Panc1 (cell line): ENCODE measurements around the gene FHL2. TPM values are rescaled to one million over a fixed set of nuclear protein-coding genes. Genes with fewer than 3 reads are reported as not detected.
A peak's percentile ranks its signal among the peaks of the same experiment; 100 is the strongest.

Source experiments
- ATAC-seq: fragments of 200-7000 bp; cut with Tn5 transposase; 2 replicates; pipeline ENCODE4 v1.9.1; 2020; ENCODE audit warnings: mild to moderate bottlenecking, moderate library complexity
- BruUV-seq: library from RNA; stranded (reverse); fragments of 400-500 nt; replicated peaks from 2 replicates; lab custom pipeline; 2021; lab: Mats Ljungman, UMichigan
- CTCF ChIA-PET: fragments of 300-600 bp; sonication (Branson Sonifier 250); formaldehyde crosslinking; loops from one replicate; lab custom pipeline; 2022; ENCODE audit warnings: antibody characterized with exemption; lab: Charles Lee
- POLR2A ChIA-PET: fragments of 300-600 bp; sonication (Branson Sonifier 250); formaldehyde crosslinking; loops from one replicate; lab custom pipeline; 2022; ENCODE audit warnings: antibody characterized with exemption; lab: Charles Lee
- DNase-seq: peaks from one replicate; pipeline ENCODE4 v3.0.0-alpha.2; 2010; ENCODE audit warnings: low read depth, low spot score
- H3K27ac ChIP-seq: 2 replicates; pipeline ENCODE4 v1.5.1; 2011; ENCODE audit warnings: mild to moderate bottlenecking, low read length, inconsistent platforms
- H3K27me3 ChIP-seq: fragments of 200-500 bp; sonication (Bioruptor generic); 2 replicates; pipeline ENCODE4 v1.6.0; 2014; ENCODE audit warnings: low read length, inconsistent platforms; ENCODE audit not compliant: control insufficient read depth, insufficient read depth
- H3K36me3 ChIP-seq: fragments of 200-500 bp; sonication (Bioruptor generic); 2 replicates; pipeline ENCODE4 v1.5.1; 2014; ENCODE audit warnings: inconsistent platforms, mild to moderate bottlenecking, low read length, moderate library complexity; ENCODE audit not compliant: control insufficient read depth, insufficient read depth
- H3K4me1 ChIP-seq: 2 replicates; pipeline ENCODE4 v1.5.1; 2011; ENCODE audit warnings: inconsistent platforms, mild to moderate bottlenecking, low read length, moderate library complexity; ENCODE audit not compliant: control insufficient read depth, insufficient read depth
- H3K4me3 ChIP-seq, 2 experiments: 2 replicates each; pipeline ENCODE4 v1.5.1; 2011 to 2012; ENCODE audit warnings: low read depth in 2 of 2, low read length in 2 of 2, mild to moderate bottlenecking in 2 of 2, inconsistent platforms in 1 of 2, moderate library complexity in 1 of 2
- H3K9me3 ChIP-seq: fragments of 200-500 bp; sonication (Bioruptor generic); 2 replicates; pipeline ENCODE4 v1.5.1; 2014; ENCODE audit warnings: low read depth, mild to moderate bottlenecking, inconsistent platforms, low read length, moderate library complexity; ENCODE audit not compliant: control insufficient read depth, insufficient read depth
- CTCF ChIP-seq: fragments of 450-650 bp; IDR thresholded peaks from 2 replicates; pipeline ENCODE4 v1.5.1; 2017; ENCODE audit warnings: mild to moderate bottlenecking
- POLR2AphosphoS5 ChIP-seq: IDR thresholded peaks from 2 replicates; pipeline ENCODE4 v1.6.1; 2012; ENCODE audit warnings: mild to moderate bottlenecking, low read depth, low read length, moderate library complexity
- REST ChIP-seq, 2 experiments: IDR thresholded peaks; 2 replicates each; pipeline ENCODE4 v1.6.1; 2011 to 2012; ENCODE audit warnings: low read depth in 2 of 2, control low read depth in 1 of 2, low read length in 1 of 2, mild to moderate bottlenecking in 1 of 2, moderate library complexity in 1 of 2; ENCODE audit not compliant: insufficient read depth in 1 of 2
- SIN3A ChIP-seq: IDR thresholded peaks from 2 replicates; pipeline ENCODE4 v1.6.1; 2012; ENCODE audit warnings: low read depth, mild to moderate bottlenecking, low read length, moderate library complexity, borderline replicate concordance; ENCODE audit not compliant: insufficient read depth
- TCF7L2 ChIP-seq: IDR thresholded peaks from 2 replicates; pipeline ENCODE4 v1.6.1; 2011; ENCODE audit warnings: mild to moderate bottlenecking, low read depth, low read length, inconsistent platforms
- in situ Hi-C: cut with HindIII; loops from 2 replicates; pipeline ENCODE4 v1.10.0; 2016; ENCODE audit warnings: low sequenced_read_pairs, low pct_unique_long_range_greater_than_20kb
- intact Hi-C: fragments of 100-400 bp; cut with micrococcal nuclease; formaldehyde crosslinking; loops from one replicate; pipeline ENCODE4 v1.10.0; 2022; ENCODE audit not compliant: unreplicated experiment
- total RNA-seq: library from RNA; stranded (reverse); gene quantifications from one replicate; pipeline ENCODE4 v1.2.1, GENCODE V29; 2021; ENCODE audit not compliant: unreplicated experiment

FHL2 gene
- total RNA-seq, 1 experiment from 2014 or later, result 378 TPM

GRCh38 chr2:105431367-105432043, 32.7 kb upstream of the FHL2 start:
- ChIA-PET CTCF (no interaction called here), POLR2A (no interaction called here)

GRCh38 chr2:105428387-105429018, 29.7 kb upstream of the FHL2 start:
- Histone ChIP-seq H3K27me3 (no peaks in the 10 kb centered on the region), H3K4me1 (peaks cover 35% of the 10 kb centered on the region), H3K27ac (peak overlapping the region; percentile 92), H3K9me3 (no peaks in the 10 kb centered on the region), H3K36me3 (no peaks in the 10 kb centered on the region), H3K4me3 (no peak overlapping the region)
- POLR2A ChIA-PET, result no interaction called here
- ATAC-seq, result no peak
- TF ChIP-seq TCF7L2 (no peak), CTCF (no peak), REST (IDR thresholded peaks at IDR 0.05; ENCODE audit: insufficient read depth in 1 of 2, low read depth in 2 of 2, low read length in 1 of 2) (no peak), POLR2AphosphoS5 (no peak), SIN3A (no peak)
- in situ Hi-C loops (no loop called here), intact Hi-C loops (no loop called here)
- CTCF ChIA-PET, result no interaction called here
- DNase-seq, result no peak
- BruUV-seq, result no TSS peak

More at GRCh38 chr2:105431367-105432043, 32.7 kb upstream of the FHL2 start:
- intact Hi-C loops (no loop called here), in situ Hi-C loops (no loop called here)
- ATAC-seq, result peak; percentile 66
- Histone ChIP-seq H3K27me3 (no peaks in the 10 kb centered on the region), H3K4me1 (peaks cover 39% of the 10 kb centered on the region), H3K4me3 (0 out of 4 replicates have a peak overlapping the region, but pooled peaks of 1 of the 2 experiments have one; percentile 2), H3K9me3 (no peaks in the 10 kb centered on the region), H3K27ac (peak overlapping the region; percentile 92), H3K36me3 (no peaks in the 10 kb centered on the region)
- no peak for DNase-seq
- TF ChIP-seq CTCF, result no peak
- TF ChIP-seq POLR2AphosphoS5, result no peak
- BruUV-seq, result no TSS peak
